GM12878 (cell line): ENCODE data around the gene STARD13. TPM values are rescaled to one million over a fixed set of nuclear protein-coding genes. Genes with fewer than 3 reads are reported as not detected.

Source experiments
- ATAC-seq: fragments of 200-7000 bp; cut with Tn5 transposase; 3 replicates; pipeline ENCODE4 v1.9.1; 2020; ENCODE audit warnings: mild to moderate bottlenecking, moderate library complexity
- BruUV-seq: library from RNA; stranded (reverse); fragments of 400-500 nt; replicated peaks from 2 replicates; lab custom pipeline; 2021; lab: Mats Ljungman, UMichigan
- CTCF ChIA-PET: fragments of 300-600 bp; sonication (Branson Sonifier 250); formaldehyde crosslinking; extraction: SDS; loops from one replicate; lab custom pipeline; 2021; ENCODE audit warnings: inconsistent platforms; lab: Yijun Ruan, JAX
- POLR2A ChIA-PET: fragments of 350-600 bp; formaldehyde crosslinking; extraction: SDS; loops from one replicate; lab custom pipeline; 2021; ENCODE audit warnings: inconsistent platforms; lab: Charles Lee
- RAD21 ChIA-PET: fragments of 300-600 bp; sonication (Branson Sonifier 250); formaldehyde crosslinking; loops from one replicate; lab custom pipeline; 2023; ENCODE audit warnings: antibody characterized with exemption; ENCODE audit not compliant: unreplicated experiment; lab: Charles Lee
- SMC1A ChIA-PET: fragments of 300-600 bp; sonication (Branson Sonifier 250); formaldehyde crosslinking; loops from one replicate; lab custom pipeline; 2023; ENCODE audit not compliant: unreplicated experiment, uncharacterized antibody; lab: Charles Lee
- DNase-seq: peaks from one replicate; pipeline ENCODE4 v3.0.0-alpha.2; 2011; ENCODE audit warnings: low read depth, low spot score
- FAIRE-seq: peaks from 3 replicates; lab custom pipeline; 2011; peaks lifted over from hg19 to GRCh38; lab: Jason Lieb, UNC
- H2AFZ ChIP-seq: 2 replicates; pipeline ENCODE4 v1.6.0; 2011; ENCODE audit warnings: low read depth, low read length, control low read depth; ENCODE audit not compliant: control insufficient read depth
- H3K27ac ChIP-seq: 2 replicates; pipeline ENCODE4 v1.5.1; 2011; ENCODE audit warnings: control low read depth; ENCODE audit not compliant: control insufficient read depth, insufficient read depth
- H3K27me3 ChIP-seq, 2 experiments: replicated peaks in 1 of 2; 2 replicates each; pipeline versions ENCODE4 v1.6.0 to v1.6.1; 2011; ENCODE audit warnings: low read length in 1 of 2; ENCODE audit not compliant: control insufficient read depth in 2 of 2, insufficient read depth in 2 of 2
- H3K36me3 ChIP-seq, 2 experiments: 2 replicates each; pipeline ENCODE4 v1.5.1; 2011; ENCODE audit warnings: low read length in 1 of 2; ENCODE audit not compliant: control insufficient read depth in 2 of 2, insufficient read depth in 2 of 2
- H3K4me1 ChIP-seq: 2 replicates; pipeline ENCODE4 v1.6.1; 2011; ENCODE audit warnings: mild to moderate bottlenecking, low read length, moderate library complexity, mixed read lengths; ENCODE audit not compliant: control insufficient read depth, insufficient read depth
- H3K4me2 ChIP-seq: 2 replicates; pipeline ENCODE4 v1.6.0; 2011; ENCODE audit warnings: control low read depth; ENCODE audit not compliant: control insufficient read depth, insufficient read depth
- H3K4me3 ChIP-seq: fragments of 200-600 bp; sonication (generic); 2 replicates; pipeline ENCODE4 v1.5.1; 2016
- H3K79me2 ChIP-seq: 2 replicates; pipeline ENCODE4 v1.6.0; 2011; ENCODE audit warnings: low read length; ENCODE audit not compliant: control insufficient read depth, insufficient read depth
- H3K9ac ChIP-seq: 2 replicates; pipeline ENCODE4 v1.8.0; 2011; ENCODE audit warnings: low read length, control low read depth, mixed read lengths; ENCODE audit not compliant: control insufficient read depth, insufficient read depth
- H3K9me3 ChIP-seq: replicated peaks from 3 replicates; pipeline ENCODE4 v1.5.1; 2011; ENCODE audit warnings: mild to moderate bottlenecking, low read length; ENCODE audit not compliant: control insufficient read depth, insufficient read depth
- H4K20me1 ChIP-seq: 2 replicates; pipeline ENCODE4 v1.6.0; 2011; ENCODE audit not compliant: control insufficient read depth, insufficient read depth
- CEBPZ ChIP-seq: fragments of 150-350 bp; IDR thresholded peaks from 2 replicates; pipeline ENCODE4 v1.6.1; 2016; ENCODE audit warnings: low read depth, low read length
- E2F8 ChIP-seq: fragments of 450-650 bp; IDR thresholded peaks from 2 replicates; pipeline ENCODE4 v1.6.1; 2018; ENCODE audit warnings: mild to moderate bottlenecking, low read depth, moderate library complexity; ENCODE audit not compliant: partially characterized antibody
- NKRF ChIP-seq: fragments of 450-650 bp; conservative IDR thresholded peaks from 2 replicates; pipeline ENCODE4 v1.6.1; 2017; ENCODE audit warnings: mild to moderate bottlenecking, moderate library complexity
- RELA ChIP-seq: fragments of 450-650 bp; IDR thresholded peaks from 2 replicates; pipeline ENCODE4 v1.8.0; 2014; ENCODE audit warnings: borderline replicate concordance; ENCODE audit not compliant: partially characterized antibody
- RFX5 ChIP-seq: IDR thresholded peaks from 2 replicates; pipeline ENCODE4 v1.6.1; 2011; ENCODE audit warnings: low read depth, low read length, improper control_type of control experiment
- SMC3 ChIP-seq: IDR thresholded peaks from 2 replicates; pipeline ENCODE4 v1.6.1; 2011; ENCODE audit warnings: low read length, improper control_type of control experiment, borderline replicate concordance
- WGBS: methylation state at CpG from one replicate; pipeline ENCODE4 v1.1.6; 2016; ENCODE audit warnings: low lambda C conversion rate; ENCODE audit not compliant: insufficient replicate concordance, insufficient coverage; ENCODE audit errors: missing lambda C conversion rate; 5-methylcytosine and 5-hydroxymethylcytosine counted together
- in situ Hi-C: fragments of 300-500 bp; cut with MboI; formaldehyde crosslinking; loops from 9 replicates; pipeline ENCODE4 v1.14.3; 2018; ENCODE audit warnings: mixed read lengths
- intact Hi-C: fragments of 100-400 bp; cut with micrococcal nuclease; formaldehyde crosslinking; loops from one replicate; pipeline ENCODE4 v1.14.2; 2022; ENCODE audit not compliant: unreplicated experiment
- polyA plus RNA-seq, 11 experiments: library from polyadenylated mRNA; depleted of rRNA in 4 of 11; unstranded in 6 of 11; stranded (reverse) in 5 of 11; fragments of >200 nt; fragmentation: Nextera tagmentation in 4 of 11; fragmentation: Illumina TruSeq in 1 of 11; extraction: Ambion mirVana in 4 of 11; extraction: Trizol in 1 of 11; gene quantifications; 1 replicate in 1 of 11; 2 replicates in 10 of 11; pipeline versions ENCODE4 v1.2.1 to v1.2.3, GENCODE V29; 2011 to 2016; ENCODE audit warnings: inconsistent platforms in 2 of 11, missing spikeins in 2 of 11, low read depth in 1 of 11
- total RNA-seq, 4 experiments: library from RNA; depleted of rRNA in 3 of 4; stranded (reverse); fragments of >200 nt in 3 of 4; fragmentation: Illumina TruSeq in 1 of 4; extraction: Trizol in 1 of 4; gene quantifications; 2 replicates each; pipeline versions ENCODE4 v1.2.1 to v1.2.3, GENCODE V29; 2013 to 2021

Gene STARD13
- total and polyA plus RNA-seq, 10 of the 15 experiments (the other 5 are each of a cell fraction or from before 2014, with no cell fraction given) = 4.0 to 41.6 (median 10.1) TPM

GRCh38 chr13:33100886-33101285 is 184.7 kb downstream of the STARD13 start:
- Histone ChIP-seq H3K36me3 (peaks cover 0 to 1% of the 10 kb centered on the region in 2 experiments; a peak in 1 of 4 replicates), H3K4me3 (no peak overlapping the region), H3K4me1 (peaks cover 6% of the 10 kb centered on the region), H3K27me3 (no peaks in the 10 kb centered on the region), H3K27ac (no peak overlapping the region), H3K79me2 (no peaks in the 10 kb centered on the region), H3K4me2 (no peak overlapping the region), H3K9me3 (peaks cover 6% of the 10 kb centered on the region; the same call in 2 of the 3 replicates), H4K20me1 (no peaks in the 10 kb centered on the region), H2AFZ (no peak overlapping the region), H3K9ac (no peak overlapping the region)
- ChIA-PET CTCF (interaction anchor here (1.4 to 1.7 kb wide), 2 partner anchors 9 to 11 kb away, joined by 5 read pairs; no protein-coding TSS in a partner anchor), SMC1A (interaction anchor here (1.0 kb wide), 1 partner anchor 43 kb away, joined by 3 read pairs; no protein-coding TSS in a partner anchor), RAD21 (no interaction called here), POLR2A (no interaction called here)
- DNase-seq (no peak), FAIRE-seq (no peak), ATAC-seq (no peak)
- TF ChIP-seq RELA = no peak
- no peak for TF ChIP-seq CEBPZ
- TF ChIP-seq RFX5 = no peak
- no peak for TF ChIP-seq E2F8
- no peak for TF ChIP-seq NKRF
- no peak for TF ChIP-seq SMC3
- BruUV-seq = no TSS peak
- WGBS = 85% methylated on average over 3 of the region's 3 CpGs
- intact Hi-C loops (loop anchor here (10.0 kb wide), 1 partner anchor 266 kb away; no protein-coding TSS in a partner anchor), in situ Hi-C loops (no loop called here)
